ENCODE results near the gene SOAT2. TPM values are rescaled to one million over a fixed set of nuclear protein-coding genes. Genes with fewer than 3 reads are reported as not detected.
A peak's percentile ranks its signal among the peaks of the same experiment; 100 is the strongest.

The SOAT2 gene
- polyA plus RNA-seq, 1 donor, result 126 TPM

DNA sequence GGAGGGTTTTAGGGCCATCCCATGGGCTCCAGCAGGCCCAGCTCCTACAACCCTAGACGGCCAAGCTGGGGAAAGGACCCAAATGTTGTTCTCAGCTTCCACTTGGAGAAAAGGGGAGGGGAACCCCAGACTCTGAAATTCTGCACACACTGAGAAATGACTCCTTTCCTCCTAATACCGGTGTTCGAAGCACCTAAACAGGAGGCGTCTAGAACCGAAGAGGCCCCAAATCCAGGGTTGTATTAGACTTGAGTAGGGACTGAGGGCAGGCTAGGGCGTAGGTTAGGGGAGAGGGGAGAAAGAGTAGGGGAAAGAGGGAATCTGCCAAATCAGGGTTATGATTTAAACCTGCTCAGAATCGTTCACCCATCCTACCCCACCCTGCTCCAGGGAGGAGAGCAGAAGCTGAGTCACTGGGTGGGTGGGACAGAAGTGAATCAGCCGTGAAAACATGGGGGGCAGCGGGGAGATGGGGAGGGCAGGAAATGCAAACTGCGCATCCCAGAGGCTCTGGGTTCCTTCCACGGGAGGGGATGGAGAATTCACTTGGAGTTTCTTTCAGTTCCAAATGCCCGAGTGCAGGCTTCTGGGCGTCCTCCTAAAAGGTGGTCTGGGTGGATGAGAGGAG, 4.8 kb upstream of the SOAT2 start:
- Histone ChIP-seq H3K9me3 (ENCODE audit: control insufficient read depth, low read depth, low read length) (no peaks in the 10 kb centered on the region), H3K4me1 (ENCODE audit: control insufficient read depth, insufficient read depth, low read length) (peaks cover 51% of the 10 kb centered on the region), H3K27ac (ENCODE audit: low read length) (peak overlapping the region; percentile 63), H3K36me3 (ENCODE audit: control insufficient read depth, insufficient read depth, low read length) (no peaks in the 10 kb centered on the region), H3K4me3 (ENCODE audit: low read length) (peak overlapping the region; percentile 57), H3K27me3 (ENCODE audit: control insufficient read depth, insufficient read depth, low read length) (peaks cover 14% of the 10 kb centered on the region)
- WGBS (ENCODE audit: insufficient coverage, low lambda C conversion rate), result no CpG with 5 or more reads among the region's 13 CpGs
- no peak for DNase-seq

DNA sequence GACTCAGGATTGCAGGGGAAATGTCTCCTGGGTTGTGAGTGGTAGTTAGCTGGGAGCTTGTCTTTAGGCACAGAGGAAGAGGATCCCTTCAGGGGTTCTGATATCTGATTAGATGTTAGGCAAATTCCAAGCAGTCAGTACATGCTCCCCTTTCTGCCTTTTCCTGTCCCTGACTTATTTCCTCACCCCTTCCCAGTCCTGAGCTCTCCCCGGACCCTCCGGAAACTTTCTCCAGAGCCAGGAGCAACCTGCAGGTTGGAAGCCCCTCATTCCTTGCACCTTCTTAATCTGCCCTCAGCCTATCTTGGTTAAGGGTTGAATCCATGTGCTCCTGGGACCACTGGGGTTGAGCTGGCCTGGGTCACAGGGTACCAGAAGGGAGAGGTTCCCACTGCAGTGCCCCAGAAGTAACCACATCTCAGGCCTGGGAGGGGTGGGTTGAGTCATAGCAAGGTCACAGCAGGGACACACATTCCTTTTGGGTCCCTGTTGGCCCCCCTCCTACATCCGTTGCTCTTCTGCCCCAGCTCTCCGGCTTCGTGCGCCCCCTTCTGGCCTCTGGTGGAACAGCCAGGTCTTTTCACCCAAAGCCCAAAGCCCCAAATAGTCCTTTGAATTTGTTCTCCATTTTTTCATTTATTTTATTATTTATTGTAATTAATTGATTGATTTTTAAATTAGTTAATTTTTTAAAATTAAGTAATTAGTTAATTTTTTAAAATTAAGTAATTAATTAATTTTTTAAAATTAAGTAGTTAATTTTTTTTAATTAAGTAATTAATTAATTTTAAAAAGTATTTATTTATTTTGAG, 4.0 kb upstream of the SOAT2 start:
- Histone ChIP-seq H3K4me1 (ENCODE audit: control insufficient read depth, insufficient read depth, low read length) (peaks cover 57% of the 10 kb centered on the region), H3K36me3 (ENCODE audit: control insufficient read depth, insufficient read depth, low read length) (no peaks in the 10 kb centered on the region), H3K27ac (ENCODE audit: low read length) (peak overlapping the region; percentile 49), H3K27me3 (ENCODE audit: control insufficient read depth, insufficient read depth, low read length) (peaks cover 14% of the 10 kb centered on the region), H3K4me3 (ENCODE audit: low read length) (no peak overlapping the region), H3K9me3 (ENCODE audit: control insufficient read depth, low read depth, low read length) (no peaks in the 10 kb centered on the region)
- peak; percentile 79 to 80 for DNase-seq
- 80% methylated on average over 1 of the region's 6 CpGs for WGBS (ENCODE audit: insufficient coverage, low lambda C conversion rate)

DNA sequence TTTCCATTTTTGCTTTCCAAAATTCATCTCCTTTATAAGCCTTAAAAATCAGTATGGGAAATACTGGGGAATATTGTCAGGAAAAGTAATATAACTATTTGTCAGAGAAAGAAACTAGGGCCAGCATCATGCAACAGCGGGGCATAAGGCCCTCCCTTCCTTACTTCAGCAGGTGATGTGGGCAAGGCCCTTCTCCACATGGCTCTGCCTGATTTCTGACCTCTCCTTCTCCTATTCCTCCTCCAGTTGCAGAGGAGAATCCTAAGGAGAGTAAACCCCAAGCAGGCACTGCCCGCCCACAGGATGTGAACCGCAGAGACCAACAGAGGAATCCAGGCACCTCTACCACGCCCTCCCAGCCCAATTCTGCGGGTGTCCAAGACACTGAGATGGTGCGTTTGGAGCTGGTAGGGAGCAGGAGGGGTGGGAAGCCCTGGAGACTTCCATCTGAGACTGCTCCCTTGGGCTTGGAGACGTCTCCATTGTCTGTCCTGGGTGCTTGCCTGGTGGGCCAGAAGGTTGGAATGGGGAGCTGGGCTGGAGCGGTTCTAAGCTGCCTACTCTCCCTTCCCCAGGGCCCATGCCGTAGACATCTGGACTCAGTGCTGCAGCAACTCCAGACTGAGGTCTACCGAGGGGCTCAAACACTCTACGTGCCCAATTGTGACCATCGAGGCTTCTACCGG, 2.7 kb upstream of the SOAT2 start:
- Histone ChIP-seq H3K36me3 (ENCODE audit: control insufficient read depth, insufficient read depth, low read length) (no peaks in the 10 kb centered on the region), H3K4me3 (ENCODE audit: low read length) (no peak overlapping the region), H3K27me3 (ENCODE audit: control insufficient read depth, insufficient read depth, low read length) (peaks cover 14% of the 10 kb centered on the region), H3K27ac (ENCODE audit: low read length) (no peak overlapping the region), H3K4me1 (ENCODE audit: control insufficient read depth, insufficient read depth, low read length) (peaks cover 67% of the 10 kb centered on the region), H3K9me3 (ENCODE audit: control insufficient read depth, low read depth, low read length) (no peaks in the 10 kb centered on the region)
- no CpG with 5 or more reads among the region's 13 CpGs for WGBS (ENCODE audit: insufficient coverage, low lambda C conversion rate)
- DNase-seq, result no peak

DNA sequence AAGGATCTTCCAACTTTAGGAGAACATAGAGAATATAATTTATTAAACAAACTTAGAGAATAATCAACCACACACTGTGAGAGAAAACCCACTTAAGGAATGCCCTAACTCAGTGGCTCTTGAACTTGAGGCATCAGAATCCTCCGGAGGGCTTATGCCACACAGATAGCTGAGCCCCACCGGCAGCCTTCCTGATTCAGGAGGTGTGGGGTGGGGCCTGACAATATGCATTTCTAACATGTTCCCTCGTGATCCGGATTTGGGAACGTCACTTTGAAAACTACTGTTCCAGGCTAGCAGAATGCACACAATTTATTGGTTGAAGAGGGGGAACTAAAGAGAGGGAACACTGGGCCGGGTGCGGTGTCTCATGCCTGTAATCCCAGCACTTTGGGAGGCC, 2.0 kb upstream of the SOAT2 start:
- peaks cover 13% of the 10 kb centered on the region for H3K27me3 ChIP-seq (ENCODE audit: control insufficient read depth, insufficient read depth, low read length)
- H3K4me3 ChIP-seq (ENCODE audit: low read length), result no peak overlapping the region
- no peaks in the 10 kb centered on the region for H3K9me3 ChIP-seq (ENCODE audit: control insufficient read depth, low read depth, low read length)
- DNase-seq, result no peak
- no CpG with 5 or more reads among the region's 7 CpGs for WGBS (ENCODE audit: insufficient coverage, low lambda C conversion rate)
- peaks cover 66% of the 10 kb centered on the region for H3K4me1 ChIP-seq (ENCODE audit: control insufficient read depth, insufficient read depth, low read length)
- no peaks in the 10 kb centered on the region for H3K36me3 ChIP-seq (ENCODE audit: control insufficient read depth, insufficient read depth, low read length)
- H3K27ac ChIP-seq (ENCODE audit: low read length), result no peak overlapping the region

DNA sequence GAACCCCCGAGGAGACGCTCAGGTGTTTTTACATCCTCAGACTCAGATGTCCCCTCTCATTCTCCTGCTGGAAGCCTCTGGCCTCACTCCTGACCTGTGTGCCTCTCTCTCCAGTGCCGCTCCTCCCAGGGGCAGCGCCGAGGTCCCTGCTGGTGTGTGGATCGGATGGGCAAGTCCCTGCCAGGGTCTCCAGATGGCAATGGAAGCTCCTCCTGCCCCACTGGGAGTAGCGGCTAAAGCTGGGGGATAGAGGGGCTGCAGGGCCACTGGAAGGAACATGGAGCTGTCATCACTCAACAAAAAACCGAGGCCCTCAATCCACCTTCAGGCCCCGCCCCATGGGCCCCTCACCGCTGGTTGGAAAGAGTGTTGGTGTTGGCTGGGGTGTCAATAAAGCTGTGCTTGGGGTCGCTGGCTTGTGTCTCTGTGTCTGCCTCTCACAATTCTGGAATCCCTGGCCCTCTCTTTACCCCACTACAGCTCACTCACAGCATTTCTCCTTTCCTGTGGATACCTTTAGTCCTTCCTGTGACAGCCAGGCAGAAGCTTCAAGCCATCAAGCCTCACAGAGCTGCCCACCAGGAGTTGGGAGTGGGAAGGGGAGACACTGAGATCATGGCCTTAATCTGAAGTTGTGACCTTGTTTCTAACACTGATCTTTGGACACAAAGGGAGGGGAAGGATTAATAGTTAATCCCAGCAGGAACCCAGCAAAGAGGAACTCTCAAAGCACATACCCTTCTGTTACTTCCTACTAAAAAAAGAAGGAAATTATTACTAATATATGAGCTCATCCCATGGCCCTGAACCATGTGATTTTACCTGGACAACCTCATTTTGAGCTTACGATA, 1.1 kb upstream of the SOAT2 start:
- Histone ChIP-seq H3K36me3 (ENCODE audit: control insufficient read depth, insufficient read depth, low read length) (no peaks in the 10 kb centered on the region), H3K9me3 (ENCODE audit: control insufficient read depth, low read depth, low read length) (no peaks in the 10 kb centered on the region), H3K27ac (ENCODE audit: low read length) (peak overlapping the region; percentile 91), H3K27me3 (ENCODE audit: control insufficient read depth, insufficient read depth, low read length) (peaks cover 4% of the 10 kb centered on the region), H3K4me1 (ENCODE audit: control insufficient read depth, insufficient read depth, low read length) (peaks cover 60% of the 10 kb centered on the region), H3K4me3 (ENCODE audit: low read length) (no peak overlapping the region)
- no CpG with 5 or more reads among the region's 12 CpGs for WGBS (ENCODE audit: insufficient coverage, low lambda C conversion rate)
- DNase-seq, result peak; percentile 58 to 86

DNA sequence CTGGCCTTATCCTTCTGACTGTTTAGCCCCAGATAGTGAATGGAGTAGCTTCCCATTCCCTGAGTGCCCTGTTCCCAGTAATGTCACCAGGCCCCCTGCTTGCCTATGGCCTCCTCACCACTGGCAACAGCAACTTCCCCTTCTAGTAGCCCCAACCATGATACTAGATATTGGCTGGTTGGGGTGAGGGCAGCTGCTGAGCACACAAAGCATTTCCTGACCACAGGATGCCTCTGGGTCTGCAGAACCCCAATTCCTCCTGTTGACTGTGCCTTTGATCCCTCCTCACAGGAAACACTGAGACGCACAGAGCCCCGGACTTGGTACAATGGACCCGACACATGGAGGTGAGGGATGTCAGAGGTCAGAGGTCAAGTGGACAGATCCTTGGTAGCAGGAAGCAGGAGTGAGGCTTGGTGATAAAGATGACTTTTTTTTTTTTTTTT, 597 bp downstream of the SOAT2 start:
- peak overlapping the region; percentile 45 for H3K4me3 ChIP-seq (ENCODE audit: low read length)
- WGBS (ENCODE audit: insufficient coverage, low lambda C conversion rate), result no CpG with 5 or more reads among the region's 3 CpGs

DNA sequence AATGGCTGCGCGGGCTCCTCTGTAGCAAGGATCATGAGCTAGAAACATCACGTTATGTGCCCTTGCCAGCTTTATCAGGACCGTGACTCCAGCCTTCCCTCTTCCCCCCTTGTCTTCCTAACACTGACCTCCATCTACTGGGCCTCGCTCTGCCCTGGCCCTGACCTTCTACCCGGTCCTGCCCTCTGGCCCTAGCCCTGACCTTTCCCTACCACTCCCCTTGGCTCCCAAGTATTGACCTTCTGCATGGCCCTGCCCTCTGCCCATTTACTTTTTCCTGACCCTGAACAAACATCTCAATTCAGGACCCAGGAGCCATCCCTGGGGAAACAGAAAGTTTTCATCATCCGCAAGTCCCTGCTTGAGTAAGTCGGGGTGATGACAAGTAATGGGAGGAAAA, 2.0 kb downstream of the SOAT2 start:
- Histone ChIP-seq H3K27me3 (ENCODE audit: control insufficient read depth, insufficient read depth, low read length) (no peaks in the 10 kb centered on the region), H3K36me3 (ENCODE audit: control insufficient read depth, insufficient read depth, low read length) (peaks cover 2% of the 10 kb centered on the region), H3K27ac (ENCODE audit: low read length) (peak overlapping the region; percentile 91), H3K4me3 (ENCODE audit: low read length) (peak overlapping the region; percentile 45), H3K4me1 (ENCODE audit: control insufficient read depth, insufficient read depth, low read length) (peaks cover 42% of the 10 kb centered on the region), H3K9me3 (ENCODE audit: control insufficient read depth, low read depth, low read length) (no peaks in the 10 kb centered on the region)
- no peak for DNase-seq
- 92% methylated on average over 2 of the region's 8 CpGs for WGBS (ENCODE audit: insufficient coverage, low lambda C conversion rate)

More for the DNA sequence above, 597 bp downstream of the SOAT2 start:
- Histone ChIP-seq H3K27ac (ENCODE audit: low read length) (peak overlapping the region; percentile 91), H3K9me3 (ENCODE audit: control insufficient read depth, low read depth, low read length) (no peaks in the 10 kb centered on the region), H3K27me3 (ENCODE audit: control insufficient read depth, insufficient read depth, low read length) (no peaks in the 10 kb centered on the region), H3K36me3 (ENCODE audit: control insufficient read depth, insufficient read depth, low read length) (no peaks in the 10 kb centered on the region), H3K4me1 (ENCODE audit: control insufficient read depth, insufficient read depth, low read length) (peaks cover 48% of the 10 kb centered on the region)
- peak in 1 of 2 donors; percentile 55 for DNase-seq

DNA sequence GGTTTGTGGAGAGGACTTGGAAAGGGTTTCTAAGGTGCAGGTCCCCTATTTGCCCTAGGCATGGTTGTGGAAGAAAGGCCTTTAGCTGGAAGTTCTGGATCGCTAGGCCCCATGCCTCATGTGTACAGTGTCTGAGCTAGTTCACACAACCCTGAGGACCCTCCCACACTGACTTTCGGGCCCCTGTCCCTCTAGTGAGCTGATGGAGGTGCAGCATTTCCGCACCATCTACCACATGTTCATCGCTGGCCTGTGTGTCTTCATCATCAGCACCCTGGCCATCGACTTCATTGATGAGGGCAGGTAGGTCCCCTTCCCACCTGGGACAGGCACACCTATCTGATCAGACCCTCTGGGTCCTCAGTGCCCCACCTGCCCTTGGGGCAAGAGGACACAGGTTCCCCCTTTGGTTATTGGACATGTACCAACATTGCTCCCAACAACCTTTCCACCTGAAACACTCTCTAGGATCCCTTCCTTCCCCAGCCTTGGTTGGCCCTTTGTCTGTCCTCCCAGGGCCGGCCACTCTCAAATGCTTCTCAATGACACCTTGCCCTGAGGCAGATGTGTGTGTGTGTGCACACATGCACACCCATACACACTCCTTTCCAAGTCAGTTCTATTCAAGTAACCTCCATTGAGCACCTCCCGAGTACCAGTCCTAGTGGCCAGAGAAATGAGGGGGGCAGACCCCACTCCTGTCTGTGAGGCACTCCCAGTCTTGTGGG, 2.6 kb downstream of the SOAT2 start:
- no peaks in the 10 kb centered on the region for H3K27me3 ChIP-seq (ENCODE audit: control insufficient read depth, insufficient read depth, low read length)
- no peaks in the 10 kb centered on the region for H3K9me3 ChIP-seq (ENCODE audit: control insufficient read depth, low read depth, low read length)
- H3K4me1 ChIP-seq (ENCODE audit: control insufficient read depth, insufficient read depth, low read length), result peaks cover 42% of the 10 kb centered on the region
- no peak for DNase-seq
- peaks cover 2% of the 10 kb centered on the region for H3K36me3 ChIP-seq (ENCODE audit: control insufficient read depth, insufficient read depth, low read length)
- no CpG with 5 or more reads among the region's 7 CpGs for WGBS (ENCODE audit: insufficient coverage, low lambda C conversion rate)
- H3K27ac ChIP-seq (ENCODE audit: low read length), result no peak overlapping the region
- H3K4me3 ChIP-seq (ENCODE audit: low read length), result peak overlapping the region; percentile 45

DNA sequence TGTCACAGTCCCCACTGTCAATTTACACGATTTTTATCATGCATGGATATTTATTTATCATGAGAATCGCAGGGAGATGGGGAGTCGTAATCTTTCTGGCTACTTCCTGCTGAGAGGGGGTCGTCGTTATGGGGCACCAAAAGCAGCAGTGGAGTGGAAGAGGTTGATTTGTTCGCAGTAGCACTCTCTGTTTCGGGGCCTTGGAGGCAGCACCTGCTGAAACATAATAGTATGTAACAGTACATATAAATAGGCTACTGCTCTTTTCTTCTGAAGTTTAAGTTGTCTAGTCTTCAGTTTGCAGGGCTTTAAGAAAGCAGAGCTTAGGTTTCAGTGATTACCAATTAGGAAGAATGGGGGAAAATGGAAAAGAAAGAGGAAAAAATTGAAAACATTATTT, 3.8 kb downstream of the SOAT2 start:
- Histone ChIP-seq H3K27me3 (ENCODE audit: control insufficient read depth, insufficient read depth, low read length) (no peaks in the 10 kb centered on the region), H3K36me3 (ENCODE audit: control insufficient read depth, insufficient read depth, low read length) (peaks cover 2% of the 10 kb centered on the region), H3K9me3 (ENCODE audit: control insufficient read depth, low read depth, low read length) (no peaks in the 10 kb centered on the region), H3K27ac (ENCODE audit: low read length) (no peak overlapping the region), H3K4me3 (ENCODE audit: low read length) (no peak overlapping the region), H3K4me1 (ENCODE audit: control insufficient read depth, insufficient read depth, low read length) (peaks cover 38% of the 10 kb centered on the region)
- no peak for DNase-seq
- WGBS (ENCODE audit: insufficient coverage, low lambda C conversion rate), result no CpG with 5 or more reads among the region's 7 CpGs

All from large intestine (tissue), 3 donors.